ENCODE results near the gene NPY2R. TPM values are rescaled to one million over a fixed set of nuclear protein-coding genes. Genes with fewer than 3 reads are reported as not detected.

The NPY2R gene
- total RNA-seq, 4 donors from 2014 or later, result 0.64 to 9.3 (median 1.00) TPM; not detected in 1

- H3K4me1 ChIP-seq, result no peaks in the 10 kb centered on the region
- no peaks in the 10 kb centered on the region for H3K27me3 ChIP-seq
- WGBS, 2 donors (ENCODE audit: low coverage in 1 of 2), result 65 to 72% methylated on average over 5 of the region's 5 CpGs
- no peak overlapping the region for H3K27ac ChIP-seq
- in situ Hi-C loops (cut with MboI; ENCODE audit: low pct_ligation_motif_present in 1 of 4, low pct_unique_long_range_greater_than_20kb in 1 of 4, low sequenced_read_pairs in 3 of 4) (no loop called here), intact Hi-C loops (cut with DNase I; ENCODE audit: low total_unique reads) (no loop called here)
- no peak for DNase-seq
- H3K4me3 ChIP-seq, result no peak overlapping the region
- no peaks in the 10 kb centered on the region for H3K36me3 ChIP-seq
- H3K9me3 ChIP-seq, result no peaks in the 10 kb centered on the region
- TF ChIP-seq POLR2A (IDR thresholded peaks at IDR 0.05) (no peak), EP300 (IDR thresholded peaks at IDR 0.05; ENCODE audit: low read depth) (no peak), CTCF (IDR thresholded peaks at IDR 0.05) (no peak), POLR2AphosphoS5 (IDR thresholded peaks at IDR 0.05) (no peak)
These were observed 11.6 kb downstream of the NPY2R start for GRCh38 chr4:155220025-155220424.

GRCh38 chr4:155227131-155227530, 18.7 kb downstream of the NPY2R start:
- 28 to 31% methylated on average over 2 of the region's 2 CpGs for WGBS, 2 donors (ENCODE audit: low coverage in 1 of 2)
- in situ Hi-C loops (cut with MboI; ENCODE audit: low pct_ligation_motif_present in 1 of 4, low pct_unique_long_range_greater_than_20kb in 1 of 4, low sequenced_read_pairs in 3 of 4) (no loop called here), intact Hi-C loops (cut with DNase I; ENCODE audit: low total_unique reads) (loop anchor here (5.0 kb wide), 1 partner anchor 1135 kb away; no protein-coding TSS in a partner anchor)
- Histone ChIP-seq H3K9me3 (no peaks in the 10 kb centered on the region), H3K36me3 (no peaks in the 10 kb centered on the region), H3K27me3 (no peaks in the 10 kb centered on the region), H3K4me1 (no peaks in the 10 kb centered on the region), H3K27ac (no peak overlapping the region), H3K4me3 (no peak overlapping the region)
- no peak for DNase-seq
- TF ChIP-seq POLR2A (IDR thresholded peaks at IDR 0.05), result no peak

- Histone ChIP-seq H3K27ac (no peak overlapping the region), H3K4me1 (no peaks in the 10 kb centered on the region), H3K27me3 (no peaks in the 10 kb centered on the region), H3K36me3 (no peaks in the 10 kb centered on the region), H3K9me3 (no peaks in the 10 kb centered on the region), H3K4me3 (no peak overlapping the region)
- no peak for TF ChIP-seq POLR2A (IDR thresholded peaks at IDR 0.05)
- TF ChIP-seq POLR2AphosphoS5 (IDR thresholded peaks at IDR 0.05), result no peak
- no peak for TF ChIP-seq EP300 (IDR thresholded peaks at IDR 0.05; ENCODE audit: low read depth)
- no peak for TF ChIP-seq CTCF (IDR thresholded peaks at IDR 0.05)
- no peak for DNase-seq
- in situ Hi-C loops (cut with MboI; ENCODE audit: low pct_ligation_motif_present in 1 of 4, low pct_unique_long_range_greater_than_20kb in 1 of 4, low sequenced_read_pairs in 3 of 4) (no loop called here), intact Hi-C loops (cut with DNase I; ENCODE audit: low total_unique reads) (loop anchor here (5.0 kb wide), 1 partner anchor 1134 kb away; no protein-coding TSS in a partner anchor)
These were observed 20.3 kb downstream of the NPY2R start for GRCh38 chr4:155228713-155229112.

- Histone ChIP-seq H3K27ac (no peak overlapping the region), H3K4me1 (no peaks in the 10 kb centered on the region), H3K27me3 (no peaks in the 10 kb centered on the region), H3K4me3 (no peak overlapping the region), H3K9me3 (no peaks in the 10 kb centered on the region), H3K36me3 (no peaks in the 10 kb centered on the region)
- DNase-seq, result no peak
- in situ Hi-C loops (cut with MboI; ENCODE audit: low pct_ligation_motif_present in 1 of 4, low pct_unique_long_range_greater_than_20kb in 1 of 4, low sequenced_read_pairs in 3 of 4) (no loop called here), intact Hi-C loops (cut with DNase I; ENCODE audit: low total_unique reads) (no loop called here)
- TF ChIP-seq POLR2AphosphoS5 (IDR thresholded peaks at IDR 0.05), result no peak
- no peak for TF ChIP-seq CTCF (IDR thresholded peaks at IDR 0.05)
- no peak for TF ChIP-seq EP300 (IDR thresholded peaks at IDR 0.05; ENCODE audit: low read depth)
- TF ChIP-seq POLR2A (IDR thresholded peaks at IDR 0.05), result no peak
These were observed 24.0 kb downstream of the NPY2R start for GRCh38 chr4:155232432-155232831.

- in situ Hi-C loops (cut with MboI; ENCODE audit: low pct_ligation_motif_present in 1 of 4, low pct_unique_long_range_greater_than_20kb in 1 of 4, low sequenced_read_pairs in 3 of 4) (no loop called here), intact Hi-C loops (cut with DNase I; ENCODE audit: low total_unique reads) (no loop called here)
These were observed 25.8 kb downstream of the NPY2R start for GRCh38 chr4:155234206-155234605.

More at GRCh38 chr4:155234206-155234605, 25.8 kb downstream of the NPY2R start:
- H3K36me3 ChIP-seq, result no peaks in the 10 kb centered on the region
- no peaks in the 10 kb centered on the region for H3K4me1 ChIP-seq
- H3K9me3 ChIP-seq, result no peaks in the 10 kb centered on the region
- WGBS, 2 donors (ENCODE audit: low coverage in 1 of 2), result 80 to 100% methylated on average over 1 of the region's 1 CpG
- H3K27me3 ChIP-seq, result no peaks in the 10 kb centered on the region
- no peak for DNase-seq
- no peak overlapping the region for H3K27ac ChIP-seq
- H3K4me3 ChIP-seq, result no peak overlapping the region
- no peak for TF ChIP-seq EP300 (IDR thresholded peaks at IDR 0.05; ENCODE audit: low read depth)
- no peak for TF ChIP-seq POLR2A (IDR thresholded peaks at IDR 0.05)
- no peak for TF ChIP-seq POLR2AphosphoS5 (IDR thresholded peaks at IDR 0.05)
- TF ChIP-seq CTCF (IDR thresholded peaks at IDR 0.05), result no peak

Measured in transverse colon (tissue), 4 donors.